GM18502 (cell line): Measurements from ENCODE around the gene GABPB1.

Experiments
- ATAC-seq: cut with Tn5 transposase; IDR thresholded peaks from one replicate; pipeline ENCODE4 v1.9.1; 2021; ENCODE audit warnings: mild to moderate bottlenecking; ENCODE audit not compliant: unreplicated experiment, poor library complexity

The GABPB1 gene

DNA sequence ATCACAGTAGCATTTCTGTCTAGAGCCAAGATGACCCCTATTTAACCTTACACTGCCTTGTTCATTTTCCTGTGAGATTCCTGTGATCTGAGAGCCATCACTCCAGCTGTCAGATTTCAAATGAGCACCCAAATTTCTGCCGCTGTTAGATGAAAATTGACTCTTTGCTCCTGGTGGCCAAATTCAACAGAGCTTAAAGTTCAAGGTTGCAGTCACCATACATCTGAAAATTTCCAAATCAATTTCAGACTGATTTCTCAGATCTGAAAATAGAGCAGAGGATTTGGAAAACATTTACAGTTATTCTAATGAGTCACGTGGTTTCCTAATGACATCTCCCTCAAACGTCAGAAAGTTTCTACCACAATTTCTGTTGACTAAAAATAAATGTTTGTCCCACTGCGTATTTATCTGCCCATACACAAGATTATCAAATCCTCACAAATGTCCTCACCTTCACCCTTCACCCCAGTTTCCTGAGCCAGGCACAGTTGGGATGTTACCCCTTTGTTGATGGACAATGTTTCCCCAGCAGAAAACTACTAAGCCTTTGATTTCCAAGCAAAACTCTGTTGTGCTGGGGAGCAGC is 105.9 kb downstream of the GABPB1 start:
- ATAC-seq = no peak

DNA sequence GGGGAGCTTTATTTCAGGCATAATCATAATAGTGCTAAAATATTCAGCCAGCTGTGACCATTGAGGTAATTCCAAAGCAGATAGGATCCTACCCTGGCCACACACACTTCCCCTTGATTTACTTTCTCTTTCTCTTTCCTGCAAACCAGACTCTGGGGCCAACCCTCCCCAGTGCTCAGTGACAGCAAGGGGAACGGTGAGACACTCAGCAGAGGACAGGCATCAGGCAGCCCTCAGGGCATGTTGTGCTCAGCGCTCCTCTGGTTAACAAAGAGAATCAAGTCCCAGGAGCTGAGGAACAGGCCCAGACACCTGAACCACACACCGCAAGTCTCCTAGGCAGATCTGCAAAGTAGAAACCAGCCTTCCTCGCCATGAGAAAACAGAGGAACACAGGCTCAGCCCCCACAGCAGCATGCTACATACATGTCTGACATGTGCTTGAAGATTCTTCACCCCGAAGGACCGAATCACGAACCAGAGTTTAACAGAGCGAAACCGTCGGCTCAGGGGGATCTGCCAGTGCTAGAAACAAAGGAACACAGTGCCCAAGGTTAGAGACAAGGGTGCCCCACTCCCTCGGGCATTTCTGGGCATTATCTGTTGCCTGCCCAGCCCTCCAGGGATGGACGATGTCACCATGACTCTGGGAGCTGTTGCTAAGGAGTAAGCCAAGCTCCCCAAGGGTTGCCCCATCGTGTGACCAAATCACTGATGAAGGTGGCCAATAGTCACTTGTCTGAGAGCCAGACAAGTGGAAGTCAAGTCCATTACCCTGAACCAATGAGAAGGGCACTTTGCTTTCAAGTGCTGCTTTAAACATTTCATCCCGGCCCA is 107.0 kb downstream of the GABPB1 start:
- ATAC-seq = peak; percentile 98

GRCh38 chr15:50246631-50247030 is 108.4 kb downstream of the GABPB1 start:
- no peak for ATAC-seq

DNA sequence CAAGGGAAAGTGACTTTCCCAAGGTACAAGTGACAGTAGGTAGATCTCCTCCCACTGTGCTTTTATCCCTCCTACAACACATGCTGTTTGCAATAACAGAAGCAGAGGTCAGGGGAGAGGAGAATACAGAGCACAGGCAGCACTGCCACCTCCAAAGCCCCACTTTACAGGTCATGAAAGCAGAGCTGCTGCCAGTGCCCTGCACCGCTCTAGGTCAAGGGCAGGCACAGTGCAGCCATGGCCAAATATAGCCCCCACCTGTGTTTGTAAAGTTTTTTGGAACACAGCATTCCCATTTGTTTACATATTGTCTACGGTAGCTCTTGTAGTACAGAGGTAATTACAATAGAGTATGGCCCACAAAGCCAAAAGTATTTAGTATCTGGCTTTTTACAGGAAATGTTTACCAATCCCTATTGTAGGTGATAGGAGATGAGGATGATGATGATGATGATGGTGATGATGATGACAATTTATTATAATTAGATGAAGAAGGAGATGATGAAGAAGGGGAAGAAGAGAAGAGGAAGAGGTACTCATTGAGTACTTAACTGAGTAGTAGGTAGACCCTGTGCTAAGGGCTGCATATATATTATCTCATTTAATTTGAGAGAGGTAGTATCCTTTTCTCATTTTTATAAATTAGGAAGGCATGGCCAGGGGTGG is 109.9 kb downstream of the GABPB1 start:
- no peak for ATAC-seq

DNA sequence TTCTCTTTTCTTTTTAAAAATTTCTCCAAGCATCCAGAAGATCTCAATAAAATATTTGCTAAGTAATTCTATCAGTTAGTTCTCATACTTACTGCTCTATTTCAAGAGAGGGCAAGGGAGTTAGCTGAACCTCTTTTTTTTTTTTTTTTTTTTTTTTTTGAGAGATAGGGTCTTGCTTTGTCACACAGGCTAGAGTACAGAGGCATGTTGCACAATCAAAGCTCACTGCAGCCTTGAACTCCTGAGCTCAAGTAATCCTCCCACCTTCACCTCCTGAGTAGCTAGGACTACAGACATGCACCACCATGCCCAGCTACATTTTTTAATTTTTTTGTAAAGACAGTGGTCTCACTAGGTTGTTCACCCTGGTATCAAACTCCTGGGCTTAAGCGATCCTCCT is 110.8 kb downstream of the GABPB1 start:
- ATAC-seq = no peak

DNA sequence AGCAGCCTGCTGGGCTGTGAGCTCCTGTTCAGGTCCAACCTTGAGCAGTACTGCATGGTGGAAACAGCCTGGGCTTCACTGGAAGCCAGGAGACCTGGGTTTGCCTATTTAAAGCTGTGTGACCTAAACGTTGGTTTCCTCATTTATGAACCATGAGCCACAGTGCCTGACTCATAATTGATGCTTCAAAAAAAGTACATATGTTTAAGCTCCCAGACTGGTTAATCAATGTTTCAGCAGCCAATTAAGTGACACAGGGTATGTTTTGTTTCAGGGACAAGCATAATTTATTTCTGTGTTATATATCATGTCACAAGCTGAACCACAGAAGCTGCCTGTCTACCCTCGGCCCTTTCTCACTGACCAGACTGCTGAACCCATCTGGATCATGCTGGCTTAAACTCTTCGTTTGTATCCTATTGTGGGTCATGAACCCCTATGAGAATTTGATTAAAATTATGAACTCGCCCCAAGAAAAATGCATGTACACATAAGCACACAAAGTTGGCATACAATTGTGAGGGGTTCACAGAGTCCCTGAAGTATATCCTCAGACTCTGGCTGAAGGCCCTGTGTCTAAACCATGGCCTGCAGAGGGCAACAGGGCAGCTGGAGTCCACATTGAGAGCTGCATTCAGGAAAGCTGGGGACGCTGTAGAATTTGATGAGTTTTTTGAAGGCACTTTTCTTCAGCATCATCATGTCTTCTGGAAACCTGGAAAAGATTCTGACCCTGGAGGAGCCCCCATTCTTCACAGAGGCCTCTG is 113.1 kb downstream of the GABPB1 start:
- ATAC-seq = no peak

DNA sequence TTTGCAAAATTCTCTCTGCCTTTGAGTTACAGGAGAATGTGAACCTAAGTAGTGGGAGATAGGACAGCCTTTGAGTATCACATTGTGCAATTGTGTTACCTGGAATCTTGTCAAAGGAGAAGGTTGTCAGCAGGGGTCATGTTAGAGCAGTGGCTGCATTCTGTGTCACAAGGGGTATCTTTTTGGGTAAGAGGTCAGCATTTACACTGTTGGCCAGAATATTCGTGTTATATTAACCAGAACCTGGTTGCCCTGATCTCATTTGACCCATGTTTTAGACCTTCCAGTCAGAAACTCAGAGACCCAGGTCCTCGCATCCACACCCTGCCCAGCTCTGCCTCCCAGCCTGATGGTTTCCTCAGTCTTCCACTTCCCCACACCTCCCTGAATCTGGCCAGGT is 116.7 kb downstream of the GABPB1 start:
- ATAC-seq = no peak

DNA sequence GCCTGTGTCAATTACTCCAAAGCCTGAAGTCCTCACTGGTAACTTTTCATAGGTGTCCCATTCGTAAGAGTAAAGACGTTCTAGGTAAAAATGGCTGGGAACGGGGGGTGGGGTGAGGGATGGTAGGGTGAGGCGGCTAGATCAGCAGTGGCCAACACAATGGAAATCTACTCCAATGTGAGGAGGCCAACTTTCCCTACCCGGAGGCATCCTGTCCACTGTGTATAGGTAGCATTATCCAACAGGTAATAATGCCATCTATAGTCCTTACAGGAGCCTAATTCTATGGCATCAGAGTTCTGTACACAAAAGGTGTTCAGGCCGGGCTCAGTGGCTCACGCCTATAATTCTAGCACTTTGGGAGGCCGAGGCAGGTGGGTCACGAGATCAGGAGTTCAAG is 118.6 kb downstream of the GABPB1 start:
- ATAC-seq = no peak

DNA sequence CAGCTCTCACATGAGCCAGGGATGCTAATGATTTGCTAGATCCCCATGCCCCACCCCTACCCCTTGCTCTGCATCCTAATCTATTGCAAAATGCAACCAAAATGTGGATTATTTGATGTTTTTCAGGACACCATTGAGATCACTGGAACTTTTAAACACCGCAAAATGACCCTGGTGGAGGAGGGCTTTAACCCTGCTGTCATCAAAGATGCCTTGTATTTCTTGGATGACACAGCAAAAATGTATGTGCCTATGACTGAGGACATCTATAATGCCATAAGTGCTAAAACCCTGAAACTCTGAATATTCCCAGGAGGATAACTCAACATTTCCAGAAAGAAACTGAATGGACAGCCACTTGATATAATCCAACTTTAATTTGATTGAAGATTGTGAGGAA is 119.2 kb downstream of the GABPB1 start:
- no peak for ATAC-seq

- ATAC-seq = no peak
These were observed 120.2 kb downstream of the GABPB1 start for GRCh38 chr15:50234764-50235163.

- ATAC-seq = no peak
These were observed 121.7 kb downstream of the GABPB1 start for GRCh38 chr15:50233192-50233736.

- ATAC-seq = no peak
These were observed 122.2 kb downstream of the GABPB1 start for GRCh38 chr15:50232791-50233190.

- ATAC-seq = no peak
These were observed 123.2 kb downstream of the GABPB1 start for GRCh38 chr15:50231761-50232160.

- no peak for ATAC-seq
These were observed 125.7 kb downstream of the GABPB1 start for GRCh38 chr15:50229336-50229735.

GRCh38 chr15:50228866-50229265 is 126.1 kb downstream of the GABPB1 start:
- no peak for ATAC-seq

GRCh38 chr15:50227076-50227475 is 127.9 kb downstream of the GABPB1 start:
- ATAC-seq = no peak

DNA sequence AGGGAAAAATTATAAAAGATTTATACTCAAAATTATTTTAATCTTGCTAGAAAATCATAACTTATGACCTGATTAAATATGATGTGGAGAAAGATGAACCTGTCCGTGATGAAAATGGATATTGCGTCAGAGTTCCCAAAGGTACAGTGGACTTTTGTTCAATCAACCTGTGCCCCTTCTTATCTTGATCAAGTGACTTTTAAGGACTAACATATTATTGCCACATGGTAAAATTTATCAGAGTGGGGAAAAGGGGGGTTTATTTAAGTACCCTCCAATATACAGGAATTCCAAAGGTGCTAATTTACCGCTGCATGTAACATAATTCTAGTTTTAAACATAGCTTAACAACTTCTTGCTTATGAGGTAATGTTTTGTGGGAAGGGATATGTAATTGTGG is 129.1 kb downstream of the GABPB1 start:
- ATAC-seq = no peak
